HG02884 (cell line): ENCODE measurements around the gene MEST.
"Not testable (repeated sequence)": the region's sequence is repeated elsewhere in the genome, so short reads cannot be mapped to it uniquely, and the experiment has no call there.

Experiments used
- ATAC-seq: cut with Tn5 transposase; IDR thresholded peaks from one replicate; pipeline ENCODE4 v1.9.1; 2021; ENCODE audit warnings: mild to moderate bottlenecking, moderate library complexity; ENCODE audit not compliant: unreplicated experiment

The MEST gene

GRCh38 chr7:130491841-130492522 is at the start of gene MEST:
TSS of gene MEST (plus strand) at chr7:130492085. CDS start at chr7:130492314, 229 bp downstream.
- no peak for ATAC-seq

- no peak for ATAC-seq
Observed at GRCh38 chr7:130442601-130443000, 49.3 kb upstream of the MEST start.

GRCh38 chr7:130444234-130444633 is 47.7 kb upstream of the MEST start:
- ATAC-seq, result no peak

GRCh38 chr7:130444751-130445407 is 47.0 kb upstream of the MEST start:
- no peak for ATAC-seq

GRCh38 chr7:130446259-130446658 is 45.6 kb upstream of the MEST start:
- ATAC-seq, result no peak

GRCh38 chr7:130451344-130451743 is 40.5 kb upstream of the MEST start:
- ATAC-seq, result not testable (repeated sequence)

GRCh38 chr7:130452951-130453350 is 38.9 kb upstream of the MEST start:
- ATAC-seq, result no peak

- no peak for ATAC-seq
Observed at GRCh38 chr7:130454959-130455358, 36.9 kb upstream of the MEST start.

GRCh38 chr7:130458257-130458656 is 33.6 kb upstream of the MEST start:
- no peak for ATAC-seq

- ATAC-seq, result no peak
Observed at GRCh38 chr7:130461272-130461671, 30.6 kb upstream of the MEST start.

- no peak for ATAC-seq
Observed at GRCh38 chr7:130463553-130464434, 28.1 kb upstream of the MEST start.

GRCh38 chr7:130468612-130469011 is 23.3 kb upstream of the MEST start:
- no peak for ATAC-seq

- ATAC-seq, result no peak
Observed at GRCh38 chr7:130471974-130472373, 19.9 kb upstream of the MEST start.

GRCh38 chr7:130473289-130473688 is 18.6 kb upstream of the MEST start:
- ATAC-seq, result no peak

GRCh38 chr7:130473876-130474275 is 18.0 kb upstream of the MEST start:
- no peak for ATAC-seq

- no peak for ATAC-seq
Observed at GRCh38 chr7:130475776-130476175, 16.1 kb upstream of the MEST start.

- ATAC-seq, result no peak
Observed at GRCh38 chr7:130476297-130477150, 15.4 kb upstream of the MEST start.

- no peak for ATAC-seq
Observed at GRCh38 chr7:130478991-130479390, 12.9 kb upstream of the MEST start.

- ATAC-seq, result no peak
Observed at GRCh38 chr7:130479716-130480400, 12.0 kb upstream of the MEST start.

- no peak for ATAC-seq
Observed at GRCh38 chr7:130481898-130482297, 10.0 kb upstream of the MEST start.
